Transverse colon (tissue), 3 donors: ENCODE data around the gene ARF6.

Source experiments
- CTCF ChIP-seq, 5 experiments: fragments of 200-600 bp in 3 of 5; fragments of 450-650 bp in 2 of 5; sonication (generic) in 3 of 5; IDR thresholded peaks; 1 replicate in 2 of 5; 2 replicates in 3 of 5; pipeline ENCODE4 v1.5.1; 2016 to 2017; ENCODE audit warnings: antibody characterized with exemption in 5 of 5, inconsistent platforms in 3 of 5, mild to moderate bottlenecking in 2 of 5, moderate library complexity in 1 of 5
- EP300 ChIP-seq: sonication (generic); formaldehyde crosslinking; IDR thresholded peaks from one replicate; pipeline ENCODE4 v1.6.1; 2017; ENCODE audit warnings: antibody characterized with exemption, low read depth
- POLR2A ChIP-seq: fragments of 450-650 bp; IDR thresholded peaks from one replicate; pipeline ENCODE4 v1.6.1; 2016; ENCODE audit warnings: antibody characterized with exemption, mild to moderate bottlenecking, moderate library complexity

- TF ChIP-seq CTCF (IDR thresholded peaks at IDR 0.05) (no peak), POLR2A (no peak), EP300 (no peak)
Observed at GRCh38 chr14:49849213-49849847, 43.6 kb upstream of the ARF6 start.
